Osteocyte (in vitro differentiated cells): Measurements from ENCODE around the gene PTPN9. TPM values are rescaled to one million over a fixed set of nuclear protein-coding genes. Genes with fewer than 3 reads are reported as not detected.

ENCODE experiments used
- DNase-seq: peaks from one replicate; pipeline ENCODE4 v3.0.0; 2021; ENCODE audit warnings: mixed read lengths; ENCODE audit not compliant: unreplicated experiment; ENCODE audit errors: extremely low spot score
- H3K27ac Mint-ChIP-seq: one replicate; pipeline ENCODE4 v1.8.0; 2021; ENCODE audit warnings: mild to moderate bottlenecking, mixed read lengths; ENCODE audit not compliant: unreplicated experiment
- H3K27me3 Mint-ChIP-seq: one replicate; pipeline ENCODE4 v1.8.0; 2021; ENCODE audit warnings: mixed read lengths; ENCODE audit not compliant: unreplicated experiment
- H3K36me3 Mint-ChIP-seq: one replicate; pipeline ENCODE4 v1.8.0; 2021; ENCODE audit warnings: mixed read lengths; ENCODE audit not compliant: unreplicated experiment
- H3K4me1 Mint-ChIP-seq: one replicate; pipeline ENCODE4 v1.8.0; 2021; ENCODE audit warnings: mixed read lengths; ENCODE audit not compliant: unreplicated experiment
- H3K4me3 Mint-ChIP-seq: one replicate; pipeline ENCODE4 v1.8.0; 2021; ENCODE audit warnings: mild to moderate bottlenecking, moderate library complexity, mixed read lengths; ENCODE audit not compliant: unreplicated experiment
- H3K9me3 Mint-ChIP-seq: one replicate; pipeline ENCODE4 v1.8.0; 2021; ENCODE audit warnings: mixed read lengths; ENCODE audit not compliant: unreplicated experiment
- CTCF ChIP-seq: fragments of 200-600 bp; sonication (generic); IDR thresholded peaks from 2 replicates; pipeline ENCODE4 v1.5.0; 2021; ENCODE audit warnings: antibody characterized with exemption, mild to moderate bottlenecking, moderate library complexity
- total RNA-seq: library from RNA; stranded (reverse); gene quantifications from 2 replicates; pipeline ENCODE4 v1.2.1, GENCODE V29; 2021

The PTPN9 gene
- total RNA-seq, 1 donor from 2014 or later, result 53.4 TPM

- Mint-ChIP-seq H3K27ac (peak overlapping the region; percentile 97), H3K4me1 (peaks cover 28% of the 10 kb centered on the region), H3K36me3 (peaks cover 6% of the 10 kb centered on the region), H3K9me3 (no peaks in the 10 kb centered on the region), H3K27me3 (no peaks in the 10 kb centered on the region), H3K4me3 (peak overlapping the region; percentile 94)
- TF ChIP-seq CTCF, result no peak
- peak; percentile 84 for DNase-seq
These were observed 755 bp downstream of the PTPN9 start for GRCh38 chr15:75578173-75578947.

DNA sequence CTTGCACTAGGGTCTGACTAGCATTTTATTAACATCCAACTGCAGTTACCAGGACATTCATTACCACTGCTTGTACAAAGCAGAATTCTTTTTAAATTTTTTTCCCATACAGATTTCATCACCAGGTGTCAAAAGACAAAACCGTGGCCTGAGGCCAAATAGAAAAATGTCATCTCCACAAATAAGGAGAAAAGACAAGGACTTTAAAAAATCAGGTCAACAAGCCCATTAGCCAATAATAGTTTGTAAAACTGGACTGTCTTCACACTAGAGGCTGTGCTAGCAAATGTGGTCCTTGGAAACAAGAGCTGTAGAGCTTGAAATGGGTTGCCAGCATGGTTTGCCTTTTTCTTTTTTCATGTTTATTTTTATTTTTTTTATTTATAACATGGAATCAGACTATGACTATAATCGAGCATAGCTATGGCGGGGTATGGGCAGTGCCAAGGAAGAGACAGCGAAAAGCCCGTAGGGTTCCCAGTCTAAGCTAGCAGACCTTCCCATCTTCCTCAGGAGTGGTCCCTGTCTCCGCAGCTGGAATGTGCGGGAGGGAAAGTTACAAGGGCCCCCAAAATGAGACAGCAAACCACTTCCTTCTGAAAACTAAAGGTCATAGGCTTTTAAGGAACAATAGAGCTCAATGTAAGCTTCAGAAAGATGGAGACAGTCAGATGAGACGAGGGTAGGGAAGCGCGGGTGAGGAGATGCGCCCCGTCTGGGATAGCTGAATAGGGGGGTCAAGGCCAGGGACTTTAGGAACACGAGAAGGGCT, 1.5 kb downstream of the PTPN9 start:
- peak overlapping the region; percentile 97 for H3K27ac Mint-ChIP-seq
- peaks cover 6% of the 10 kb centered on the region for H3K36me3 Mint-ChIP-seq
- no peaks in the 10 kb centered on the region for H3K9me3 Mint-ChIP-seq
- peak overlapping the region; percentile 94 for H3K4me3 Mint-ChIP-seq
- TF ChIP-seq CTCF, result no peak
- peaks cover 36% of the 10 kb centered on the region for H3K4me1 Mint-ChIP-seq
- no peaks in the 10 kb centered on the region for H3K27me3 Mint-ChIP-seq
- no peak for DNase-seq

GRCh38 chr15:75573648-75574384, 5.3 kb downstream of the PTPN9 start:
- TF ChIP-seq CTCF, result no peak
- Mint-ChIP-seq H3K27me3 (no peaks in the 10 kb centered on the region), H3K27ac (peak overlapping the region; percentile 74), H3K9me3 (no peaks in the 10 kb centered on the region), H3K36me3 (peaks cover 8% of the 10 kb centered on the region), H3K4me1 (peaks cover 44% of the 10 kb centered on the region), H3K4me3 (no peak overlapping the region)
- no peak for DNase-seq

DNA sequence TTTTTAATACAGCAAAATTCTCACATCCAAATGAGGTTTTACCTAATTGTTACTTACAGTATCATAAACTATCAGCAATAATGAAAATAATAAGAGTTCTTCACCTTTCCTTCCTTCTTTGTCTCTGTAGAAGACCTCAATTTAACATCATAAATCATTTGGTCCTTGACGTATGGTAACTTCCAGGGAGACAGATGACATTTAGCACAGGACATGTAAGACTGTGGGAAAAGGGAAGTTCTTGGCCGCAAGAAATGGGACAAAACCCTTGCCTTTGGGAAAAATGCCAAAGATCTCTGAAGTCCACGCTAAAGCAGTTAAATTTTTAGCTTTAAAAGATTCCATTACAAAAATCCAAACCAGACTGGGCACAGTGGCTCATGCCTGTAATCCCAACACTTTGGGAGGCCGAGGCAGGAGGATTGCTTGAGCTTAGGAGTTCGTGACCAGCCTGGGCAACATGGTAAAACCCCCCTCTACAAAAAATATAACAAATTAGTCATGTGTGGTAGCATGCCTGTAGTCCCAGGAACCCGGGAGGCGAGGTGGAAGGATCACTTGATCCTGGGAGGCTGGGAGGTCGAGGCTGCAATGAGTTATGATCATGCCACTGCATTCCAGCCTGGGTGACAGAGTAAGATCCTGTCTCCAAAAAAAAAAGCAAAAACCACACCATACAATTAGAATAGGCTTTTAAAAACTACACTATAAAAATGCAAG, 8.8 kb downstream of the PTPN9 start:
- no peak for DNase-seq
- Mint-ChIP-seq H3K36me3 (peaks cover 9% of the 10 kb centered on the region), H3K9me3 (no peaks in the 10 kb centered on the region), H3K27ac (no peak overlapping the region), H3K27me3 (no peaks in the 10 kb centered on the region), H3K4me3 (no peak overlapping the region), H3K4me1 (peaks cover 44% of the 10 kb centered on the region)
- TF ChIP-seq CTCF, result no peak
